Smooth muscle cell (in vitro differentiated cells): ENCODE measurements around the gene PRKG1. TPM values are rescaled to one million over a fixed set of nuclear protein-coding genes. Genes with fewer than 3 reads are reported as not detected.

Experiments used
- DNase-seq: peaks from one replicate; lab custom pipeline; 2025; ENCODE audit not compliant: unreplicated experiment; lab: John Stamatoyannopoulos, UW
- H2AFZ ChIP-seq: fragments of 200-600 bp; sonication (generic); 2 replicates; pipeline ENCODE4 v1.6.0; 2016; ENCODE audit warnings: antibody characterized with exemption, low read depth, mild to moderate bottlenecking
- H3F3A ChIP-seq: fragments of 200-600 bp; sonication (generic); 2 replicates; pipeline ENCODE4 v1.6.0; 2017; ENCODE audit warnings: antibody characterized with exemption, low read depth
- H3K27ac ChIP-seq: fragments of 200-600 bp; sonication (generic); 2 replicates; pipeline ENCODE4 v1.5.1; 2016; ENCODE audit warnings: low read depth, mild to moderate bottlenecking
- H3K27me3 ChIP-seq: fragments of 200-600 bp; sonication (generic); 2 replicates; pipeline ENCODE4 v1.6.1; 2016; ENCODE audit warnings: low read depth, mild to moderate bottlenecking
- H3K36me3 ChIP-seq: fragments of 200-600 bp; sonication (generic); 2 replicates; pipeline ENCODE4 v1.5.1; 2016; ENCODE audit warnings: low read depth
- H3K4me1 ChIP-seq: fragments of 200-600 bp; sonication (generic); 2 replicates; pipeline ENCODE4 v1.5.1; 2016; ENCODE audit warnings: low read depth
- H3K4me2 ChIP-seq: fragments of 200-600 bp; sonication (generic); 2 replicates; pipeline ENCODE4 v1.6.0; 2016; ENCODE audit warnings: mild to moderate bottlenecking
- H3K4me3 ChIP-seq: fragments of 200-600 bp; sonication (generic); 2 replicates; pipeline ENCODE4 v1.5.1; 2016; ENCODE audit warnings: mild to moderate bottlenecking
- H3K79me2 ChIP-seq: fragments of 200-600 bp; sonication (generic); 2 replicates; pipeline ENCODE4 v1.6.0; 2016; ENCODE audit warnings: low read depth, mild to moderate bottlenecking
- H3K9ac ChIP-seq: fragments of 200-600 bp; sonication (generic); 2 replicates; pipeline ENCODE4 v1.6.0; 2016; ENCODE audit warnings: low read depth
- H3K9me3 ChIP-seq: fragments of 200-600 bp; sonication (generic); replicated peaks from 2 replicates; pipeline ENCODE4 v1.5.1; 2016; ENCODE audit warnings: low read depth
- H4K20me1 ChIP-seq: fragments of 200-600 bp; sonication (generic); 2 replicates; pipeline ENCODE4 v1.6.0; 2016; ENCODE audit warnings: low read depth
- WGBS: methylation state at CpG from one replicate; pipeline ENCODE4 v1.1.7; 2016; ENCODE audit warnings: low lambda C conversion rate; 5-methylcytosine and 5-hydroxymethylcytosine counted together
- polyA plus RNA-seq: library from polyadenylated mRNA; unstranded; fragments of >200 nt; fragmentation: Nextera tagmentation; extraction: Ambion mirVana; gene quantifications from 2 replicates; pipeline ENCODE4 v1.2.1, GENCODE V29; 2016
- total RNA-seq: library from RNA; depleted of rRNA; stranded (reverse); fragments of >200 nt; gene quantifications from 2 replicates; pipeline ENCODE4 v1.2.3, GENCODE V29; 2014
- TF ChIP-seq, protein P1 (sequence below): fragments of 200-600 bp; sonication (generic); IDR thresholded peaks from 2 replicates; pipeline ENCODE4 v1.5.1; 2017; ENCODE audit warnings: borderline replicate concordance, mild to moderate bottlenecking, antibody characterized with exemption; ENCODE audit not compliant: insufficient read depth, poor library complexity, severe bottlenecking

Gene PRKG1
- total and polyA plus RNA-seq, 2 experiments from 2014 or later, result 7.2 to 13.4 TPM

DNA sequence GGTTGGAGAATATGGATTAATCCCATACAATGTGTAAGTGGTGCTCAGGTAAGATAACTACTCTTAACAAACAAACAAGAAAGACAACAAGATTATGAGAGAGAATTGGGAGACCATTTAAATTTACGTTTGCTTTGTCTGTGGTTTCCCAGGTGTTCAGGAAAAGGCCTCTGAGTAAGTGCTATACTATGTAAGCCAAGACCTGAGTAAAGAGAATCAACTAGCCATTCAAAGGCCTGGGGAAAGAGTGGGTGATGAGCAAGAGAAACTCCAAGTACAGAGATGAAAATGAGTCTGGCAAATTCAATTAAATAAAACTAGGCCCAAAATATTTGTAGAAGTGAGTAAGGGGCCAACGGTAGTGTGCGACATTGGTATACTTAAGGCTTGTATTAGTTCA is 615.2 kb downstream of the PRKG1 start:
- H3K27ac ChIP-seq, result no peak overlapping the region
- TF ChIP-seq, protein P1, sequence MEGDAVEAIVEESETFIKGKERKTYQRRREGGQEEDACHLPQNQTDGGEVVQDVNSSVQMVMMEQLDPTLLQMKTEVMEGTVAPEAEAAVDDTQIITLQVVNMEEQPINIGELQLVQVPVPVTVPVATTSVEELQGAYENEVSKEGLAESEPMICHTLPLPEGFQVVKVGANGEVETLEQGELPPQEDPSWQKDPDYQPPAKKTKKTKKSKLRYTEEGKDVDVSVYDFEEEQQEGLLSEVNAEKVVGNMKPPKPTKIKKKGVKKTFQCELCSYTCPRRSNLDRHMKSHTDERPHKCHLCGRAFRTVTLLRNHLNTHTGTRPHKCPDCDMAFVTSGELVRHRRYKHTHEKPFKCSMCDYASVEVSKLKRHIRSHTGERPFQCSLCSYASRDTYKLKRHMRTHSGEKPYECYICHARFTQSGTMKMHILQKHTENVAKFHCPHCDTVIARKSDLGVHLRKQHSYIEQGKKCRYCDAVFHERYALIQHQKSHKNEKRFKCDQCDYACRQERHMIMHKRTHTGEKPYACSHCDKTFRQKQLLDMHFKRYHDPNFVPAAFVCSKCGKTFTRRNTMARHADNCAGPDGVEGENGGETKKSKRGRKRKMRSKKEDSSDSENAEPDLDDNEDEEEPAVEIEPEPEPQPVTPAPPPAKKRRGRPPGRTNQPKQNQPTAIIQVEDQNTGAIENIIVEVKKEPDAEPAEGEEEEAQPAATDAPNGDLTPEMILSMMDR, result no peak
- no peak for DNase-seq
- WGBS, result 86% methylated on average over 3 of the region's 3 CpGs
- H2AFZ ChIP-seq, result no peak overlapping the region
- H3K4me2 ChIP-seq, result no peak overlapping the region
- H4K20me1 ChIP-seq, result peaks cover 4% of the 10 kb centered on the region
- H3F3A ChIP-seq, result peaks cover 3% of the 10 kb centered on the region
- no peaks in the 10 kb centered on the region for H3K36me3 ChIP-seq
- no peaks in the 10 kb centered on the region for H3K9me3 ChIP-seq
- no peaks in the 10 kb centered on the region for H3K79me2 ChIP-seq
- H3K4me3 ChIP-seq, result no peak overlapping the region
- peaks cover 29% of the 10 kb centered on the region for H3K4me1 ChIP-seq
- no peaks in the 10 kb centered on the region for H3K27me3 ChIP-seq
- no peak overlapping the region for H3K9ac ChIP-seq

DNA sequence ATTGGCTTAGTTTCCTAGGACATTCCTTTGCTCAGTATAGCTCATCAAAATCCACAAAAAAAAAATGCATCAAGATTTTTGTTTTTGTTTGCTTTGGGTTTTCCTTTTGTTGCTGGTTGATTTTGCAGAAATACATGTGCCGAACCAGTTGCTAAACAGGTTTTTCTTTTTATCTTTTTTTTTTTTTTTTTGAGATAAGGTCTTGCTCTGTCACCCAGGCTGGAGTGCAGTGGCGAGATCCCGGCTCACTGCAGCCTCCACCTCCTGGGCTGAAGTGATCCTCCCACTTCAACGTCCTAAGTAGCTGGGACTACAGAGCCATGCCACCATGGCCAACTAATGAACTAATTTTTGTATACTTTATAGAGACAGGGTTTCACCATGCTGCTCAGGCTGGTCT is 616.8 kb downstream of the PRKG1 start:
- Histone ChIP-seq H3K4me3 (no peak overlapping the region), H3K4me1 (peaks cover 27% of the 10 kb centered on the region), H3K4me2 (no peak overlapping the region), H2AFZ (no peak overlapping the region), H3K9ac (no peak overlapping the region), H3K27ac (no peak overlapping the region), H3K36me3 (no peaks in the 10 kb centered on the region), H4K20me1 (peaks cover 7% of the 10 kb centered on the region), H3K79me2 (no peaks in the 10 kb centered on the region), H3K9me3 (no peaks in the 10 kb centered on the region), H3K27me3 (no peaks in the 10 kb centered on the region), H3F3A (peaks cover 8% of the 10 kb centered on the region)
- TF ChIP-seq, protein P1, result no peak
- WGBS, result 50% methylated on average over 4 of the region's 4 CpGs
- no peak for DNase-seq

DNA sequence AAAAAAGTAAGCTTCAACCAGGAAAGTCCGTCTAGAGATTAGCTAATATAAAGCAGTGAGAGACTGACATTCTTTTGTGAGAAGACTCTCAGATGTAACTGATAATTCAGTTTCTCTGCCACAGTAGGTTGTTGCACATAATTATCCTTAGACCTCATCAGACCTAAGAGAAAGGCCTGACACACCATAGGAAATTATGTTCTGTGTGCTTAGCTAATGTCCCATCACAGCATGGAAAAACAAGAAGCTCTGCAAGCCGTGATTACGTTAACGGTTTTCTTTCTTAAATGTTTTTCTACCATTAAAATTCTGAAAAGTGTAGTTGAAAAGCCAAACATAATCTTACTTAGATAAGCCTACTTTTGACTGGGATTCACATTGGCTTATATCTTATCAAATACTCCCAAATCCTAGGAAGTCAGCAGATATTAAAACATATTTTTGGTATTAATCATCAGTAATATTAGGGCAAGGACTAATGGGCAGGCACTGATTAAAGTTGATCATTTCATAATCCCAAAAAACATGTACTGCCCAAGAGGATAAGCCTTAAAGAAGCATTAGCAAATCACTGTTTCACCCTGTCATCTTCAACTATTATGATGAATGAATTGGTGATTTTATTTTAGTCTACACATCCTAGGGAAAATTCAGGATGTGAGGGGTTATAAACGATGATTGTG is 619.9 kb downstream of the PRKG1 start:
- H3F3A ChIP-seq, result peaks cover 10% of the 10 kb centered on the region
- H3K9me3 ChIP-seq, result no peaks in the 10 kb centered on the region
- 31% methylated on average over 5 of the region's 5 CpGs for WGBS
- no peak overlapping the region for H2AFZ ChIP-seq
- peaks cover 28% of the 10 kb centered on the region for H3K79me2 ChIP-seq
- DNase-seq, result no peak
- H3K4me1 ChIP-seq, result peaks cover 44% of the 10 kb centered on the region
- H3K27me3 ChIP-seq, result no peaks in the 10 kb centered on the region
- H3K4me2 ChIP-seq, result peak overlapping the region; percentile 64
- TF ChIP-seq, protein P1, result no peak
- peaks cover 21% of the 10 kb centered on the region for H4K20me1 ChIP-seq
- peak overlapping the region; percentile 59 for H3K27ac ChIP-seq
- H3K9ac ChIP-seq, result no peak overlapping the region
- H3K36me3 ChIP-seq, result no peaks in the 10 kb centered on the region
- no peak overlapping the region for H3K4me3 ChIP-seq

DNA sequence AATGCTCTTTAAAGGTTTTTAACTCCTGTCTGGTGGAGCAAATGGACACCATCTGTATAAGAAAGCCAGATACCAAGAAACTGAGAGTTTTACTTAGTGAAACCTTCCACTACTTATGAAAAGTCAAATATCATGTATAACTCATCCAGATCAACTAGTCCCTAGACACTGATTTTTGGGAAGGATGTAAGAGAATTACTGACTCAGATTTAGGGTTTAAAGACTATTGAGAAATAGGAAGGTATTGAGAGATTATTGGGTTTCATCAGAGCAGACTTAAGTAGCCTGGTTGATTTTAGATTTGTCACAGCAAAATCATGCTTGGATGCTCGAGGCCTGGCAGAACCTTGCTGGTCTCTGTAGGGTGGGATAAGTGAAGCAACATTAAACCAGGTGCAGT is 622.0 kb downstream of the PRKG1 start:
- H4K20me1 ChIP-seq, result peaks cover 21% of the 10 kb centered on the region
- H3K9me3 ChIP-seq, result no peaks in the 10 kb centered on the region
- peak overlapping the region; percentile 15 for H3K27ac ChIP-seq
- H3K9ac ChIP-seq, result no peak overlapping the region
- H2AFZ ChIP-seq, result no peak overlapping the region
- TF ChIP-seq, protein P1, result no peak
- WGBS, result 91% methylated on average over 1 of the region's 1 CpG
- no peaks in the 10 kb centered on the region for H3K36me3 ChIP-seq
- H3K4me2 ChIP-seq, result peak overlapping the region; percentile 84
- no peak for DNase-seq
- H3K4me1 ChIP-seq, result peaks cover 53% of the 10 kb centered on the region
- peaks cover 10% of the 10 kb centered on the region for H3F3A ChIP-seq
- peaks cover 28% of the 10 kb centered on the region for H3K79me2 ChIP-seq
- no peaks in the 10 kb centered on the region for H3K27me3 ChIP-seq
- no peak overlapping the region for H3K4me3 ChIP-seq
